Activated CD4-positive, alpha-beta T cell treated with anti-CD3 and anti-CD28 coated beads, Interleukin-2, amount 10 ng/mL, durations not matched to agents 7 days and 5 days (primary cell): Measurements from ENCODE around the gene SLC16A12. TPM values are rescaled to one million over a fixed set of nuclear protein-coding genes. Genes with fewer than 3 reads are reported as not detected.

Experiments used
- CTCF ChIA-PET: fragments of 350-600 bp; sonication (Branson Sonifier 250); formaldehyde crosslinking; loops from one replicate; lab custom pipeline; 2021; ENCODE audit warnings: antibody characterized with exemption; lab: Charles Lee
- POLR2A ChIA-PET: fragments of 350-600 bp; sonication (Branson Sonifier 250); formaldehyde crosslinking; loops from one replicate; lab custom pipeline; 2021; ENCODE audit warnings: antibody characterized with exemption; lab: Charles Lee
- DNase-seq: peaks from one replicate; pipeline ENCODE4 v3.0.0-alpha.2; 2020
- H3K27ac Mint-ChIP-seq: one replicate; pipeline ENCODE4 v1.8.0; 2021; ENCODE audit warnings: mild to moderate bottlenecking, moderate library complexity, mixed read lengths
- H3K27me3 Mint-ChIP-seq: one replicate; pipeline ENCODE4 v1.8.0; 2021; ENCODE audit warnings: mixed read lengths
- H3K36me3 Mint-ChIP-seq: one replicate; pipeline ENCODE4 v1.8.0; 2021; ENCODE audit warnings: low read depth, mixed read lengths
- H3K4me1 Mint-ChIP-seq: one replicate; pipeline ENCODE4 v1.8.0; 2021; ENCODE audit warnings: mixed read lengths
- H3K4me3 Mint-ChIP-seq: one replicate; pipeline ENCODE4 v1.8.0; 2021; ENCODE audit warnings: mild to moderate bottlenecking, moderate library complexity, mixed read lengths
- H3K9me3 Mint-ChIP-seq: one replicate; pipeline ENCODE4 v1.8.0; 2021; ENCODE audit warnings: mixed read lengths
- total RNA-seq, 2 experiments: library from RNA; stranded (reverse); gene quantifications; one replicate each; pipeline ENCODE4 v1.2.3, GENCODE V29; 2021

SLC16A12 gene
- total RNA-seq, 2 experiments from 2014 or later = not detected

DNA sequence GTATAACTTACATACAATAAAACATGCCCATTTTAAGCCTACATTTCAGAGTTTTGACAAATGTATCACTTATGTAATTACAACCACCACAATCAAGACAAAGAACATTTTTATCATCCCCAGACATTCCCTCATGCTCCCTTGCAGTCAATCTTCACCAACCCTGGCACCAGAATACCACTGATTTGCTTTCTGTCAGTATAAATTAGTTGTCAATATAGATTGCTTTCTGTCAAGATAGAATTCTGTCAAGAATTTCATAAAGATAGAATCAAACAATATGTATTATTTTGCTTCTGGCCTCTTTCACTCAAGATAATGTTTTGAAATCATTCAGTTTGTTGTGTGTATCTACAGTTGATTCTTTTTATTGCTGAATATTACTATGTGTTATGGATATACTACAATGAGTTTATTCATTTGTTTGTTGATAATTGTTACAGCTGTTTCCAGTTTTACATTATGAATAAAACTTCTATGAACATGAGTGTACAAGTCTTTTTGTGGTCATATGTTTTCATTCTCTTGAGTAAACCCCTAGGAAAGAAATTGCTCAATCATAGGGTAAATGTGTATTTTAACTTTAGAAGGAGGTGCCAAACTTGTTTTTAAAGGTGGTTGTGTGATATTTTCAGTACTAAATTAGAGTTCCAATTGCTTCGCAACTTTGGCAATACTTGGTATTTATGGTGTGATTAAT lies 64.1 kb downstream of the SLC16A12 start:
- no peak for DNase-seq
- H3K36me3 Mint-ChIP-seq = no peaks in the 10 kb centered on the region
- no peak overlapping the region for H3K4me3 Mint-ChIP-seq
- H3K9me3 Mint-ChIP-seq = no peaks in the 10 kb centered on the region
- ChIA-PET CTCF (no interaction called here), POLR2A (no interaction called here)
- H3K27ac Mint-ChIP-seq = no peak overlapping the region
- peaks cover 14% of the 10 kb centered on the region for H3K4me1 Mint-ChIP-seq
- H3K27me3 Mint-ChIP-seq = peaks cover 21% of the 10 kb centered on the region

DNA sequence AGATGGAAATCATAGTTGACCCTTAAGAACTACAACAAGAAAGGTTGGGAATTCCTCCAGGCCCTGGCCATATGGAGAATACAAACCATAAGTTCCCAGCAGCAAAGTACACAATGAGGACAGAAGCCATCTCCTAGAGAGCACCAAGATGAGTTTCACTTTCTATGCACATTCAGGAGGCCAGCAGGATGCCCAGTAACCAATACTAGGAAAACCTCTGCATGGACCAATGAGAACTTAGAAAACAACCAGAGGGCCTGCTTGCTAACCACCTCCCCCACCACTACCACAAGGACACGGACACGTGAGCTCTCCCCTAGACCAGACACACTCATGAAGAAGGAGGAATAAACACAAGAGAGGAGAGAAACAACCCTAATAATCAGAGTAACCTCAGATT lies 64.8 kb downstream of the SLC16A12 start:
- Mint-ChIP-seq H3K36me3 (no peaks in the 10 kb centered on the region), H3K27me3 (peaks cover 22% of the 10 kb centered on the region), H3K4me3 (no peak overlapping the region), H3K9me3 (no peaks in the 10 kb centered on the region), H3K4me1 (peaks cover 14% of the 10 kb centered on the region), H3K27ac (no peak overlapping the region)
- ChIA-PET POLR2A (no interaction called here), CTCF (no interaction called here)
- no peak for DNase-seq

DNA sequence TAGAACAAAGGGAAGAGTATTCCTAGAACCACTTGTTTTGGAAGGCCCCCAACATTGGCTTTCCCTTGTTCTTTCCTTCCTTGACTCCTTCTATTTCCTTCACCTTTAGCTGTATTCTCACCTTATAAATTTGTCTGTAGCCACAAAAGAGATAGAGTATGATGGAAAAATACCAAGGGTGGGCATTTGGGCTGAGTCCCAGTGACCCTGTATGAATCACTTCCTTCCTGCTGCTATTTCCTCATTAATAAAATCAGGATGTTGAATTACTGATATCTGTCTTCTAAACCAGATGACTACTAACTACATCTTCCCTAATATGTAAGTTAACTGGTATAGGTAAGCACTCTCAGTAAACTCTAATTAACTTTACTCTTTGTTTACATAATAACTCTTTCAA lies 65.9 kb downstream of the SLC16A12 start:
- no peak for DNase-seq
- POLR2A ChIA-PET = interaction anchor here (0.5 kb wide), 1 partner anchor 11 kb away, joined by 3 read pairs; no protein-coding TSS in a partner anchor
- CTCF ChIA-PET = no interaction called here
- no peak overlapping the region for H3K27ac Mint-ChIP-seq
- H3K4me1 Mint-ChIP-seq = peaks cover 14% of the 10 kb centered on the region
- no peaks in the 10 kb centered on the region for H3K9me3 Mint-ChIP-seq
- peaks cover 20% of the 10 kb centered on the region for H3K27me3 Mint-ChIP-seq
- no peaks in the 10 kb centered on the region for H3K36me3 Mint-ChIP-seq
- H3K4me3 Mint-ChIP-seq = no peak overlapping the region

GRCh38 chr10:89468191-89468965 lies 67.0 kb downstream of the SLC16A12 start:
- no peaks in the 10 kb centered on the region for H3K36me3 Mint-ChIP-seq
- DNase-seq = no peak
- POLR2A ChIA-PET = no interaction called here
- CTCF ChIA-PET = no interaction called here
- H3K27me3 Mint-ChIP-seq = peaks cover 17% of the 10 kb centered on the region
- H3K4me3 Mint-ChIP-seq = no peak overlapping the region
- peaks cover 14% of the 10 kb centered on the region for H3K4me1 Mint-ChIP-seq
- H3K27ac Mint-ChIP-seq = no peak overlapping the region
- no peaks in the 10 kb centered on the region for H3K9me3 Mint-ChIP-seq

GRCh38 chr10:89466599-89467035 lies 68.8 kb downstream of the SLC16A12 start:
- DNase-seq = no peak
- Mint-ChIP-seq H3K4me3 (no peak overlapping the region), H3K4me1 (peaks cover 14% of the 10 kb centered on the region), H3K27me3 (peaks cover 17% of the 10 kb centered on the region), H3K36me3 (no peaks in the 10 kb centered on the region), H3K27ac (no peak overlapping the region), H3K9me3 (no peaks in the 10 kb centered on the region)
- ChIA-PET CTCF (interaction anchor here (1.2 kb wide), 1 partner anchor 205 kb away, joined by 3 read pairs; no protein-coding TSS in a partner anchor), POLR2A (interaction anchor here (0.5 kb wide), 1 partner anchor 177 kb away, joined by 3 read pairs; no protein-coding TSS in a partner anchor)

GRCh38 chr10:89465196-89465595 lies 70.2 kb downstream of the SLC16A12 start:
- peaks cover 3% of the 10 kb centered on the region for H3K4me1 Mint-ChIP-seq
- no peaks in the 10 kb centered on the region for H3K9me3 Mint-ChIP-seq
- no peaks in the 10 kb centered on the region for H3K36me3 Mint-ChIP-seq
- ChIA-PET CTCF (no interaction called here), POLR2A (no interaction called here)
- no peak overlapping the region for H3K4me3 Mint-ChIP-seq
- DNase-seq = no peak
- H3K27me3 Mint-ChIP-seq = peaks cover 19% of the 10 kb centered on the region
- no peak overlapping the region for H3K27ac Mint-ChIP-seq

DNA sequence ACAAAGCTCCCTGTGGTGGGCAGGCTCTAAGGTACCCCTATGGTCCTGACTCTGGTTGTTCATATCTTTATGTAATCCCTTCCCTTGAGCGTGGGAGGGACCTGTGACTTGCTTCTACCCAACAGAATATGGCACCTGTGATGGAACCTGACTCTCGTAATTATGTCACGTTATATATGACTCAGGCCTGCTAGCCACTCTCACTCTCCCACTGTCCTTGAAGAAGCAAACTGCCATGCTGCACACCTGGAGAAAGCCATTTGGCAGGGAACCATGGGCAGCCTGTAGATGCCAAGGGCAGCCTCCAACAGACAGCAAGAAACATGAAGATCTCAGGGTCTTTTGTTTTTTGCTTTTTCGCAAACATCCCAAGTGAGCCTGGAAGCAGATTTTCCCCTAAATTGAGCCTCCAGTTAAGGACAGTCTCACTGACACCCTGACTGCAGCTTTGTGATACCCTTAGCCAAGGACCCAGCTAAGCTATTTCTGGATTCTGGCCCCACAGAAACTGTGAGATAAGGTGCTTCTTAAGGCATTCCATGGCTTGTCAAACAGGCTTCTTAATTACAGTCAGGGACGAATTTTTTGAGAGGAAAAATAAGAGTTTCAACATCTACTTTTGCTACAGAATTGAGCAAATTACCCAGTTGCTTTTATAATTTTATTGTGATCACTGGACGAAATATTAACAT lies 71.4 kb downstream of the SLC16A12 start:
- Mint-ChIP-seq H3K36me3 (no peaks in the 10 kb centered on the region), H3K4me1 (no peaks in the 10 kb centered on the region), H3K27ac (no peak overlapping the region), H3K27me3 (peaks cover 21% of the 10 kb centered on the region), H3K9me3 (no peaks in the 10 kb centered on the region), H3K4me3 (no peak overlapping the region)
- CTCF ChIA-PET = no interaction called here
- DNase-seq = no peak
- POLR2A ChIA-PET = no interaction called here

GRCh38 chr10:89458784-89459183 lies 76.6 kb downstream of the SLC16A12 start:
- Mint-ChIP-seq H3K9me3 (no peaks in the 10 kb centered on the region), H3K27me3 (peaks cover 20% of the 10 kb centered on the region), H3K4me1 (no peaks in the 10 kb centered on the region), H3K4me3 (no peak overlapping the region), H3K27ac (no peak overlapping the region), H3K36me3 (no peaks in the 10 kb centered on the region)
- ChIA-PET CTCF (interaction anchor here (1.1 kb wide), 1 partner anchor 14 kb away, joined by 3 read pairs; no protein-coding TSS in a partner anchor), POLR2A (interaction anchor here (0.7 kb wide), 1 partner anchor 11 kb away, joined by 3 read pairs; no protein-coding TSS in a partner anchor)
- no peak for DNase-seq

DNA sequence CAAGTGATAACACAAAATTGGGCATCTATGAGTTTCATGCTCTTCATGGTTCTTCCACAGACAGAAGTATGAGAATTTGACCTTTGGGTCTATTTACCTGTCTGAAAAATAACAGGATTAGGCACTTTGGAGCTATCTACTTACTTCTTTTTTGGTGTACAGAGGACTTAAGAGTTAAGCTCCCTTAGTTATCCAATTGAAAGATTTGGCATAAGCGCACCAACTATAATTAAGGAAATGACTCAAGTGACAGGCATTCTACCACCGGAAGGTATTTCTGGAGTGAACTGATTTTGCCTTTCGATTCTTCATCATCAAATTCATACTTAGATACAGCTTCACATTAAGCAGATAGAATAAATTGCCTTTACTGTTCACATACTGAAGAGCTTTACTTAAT lies 77.1 kb downstream of the SLC16A12 start:
- Mint-ChIP-seq H3K36me3 (no peaks in the 10 kb centered on the region), H3K4me1 (no peaks in the 10 kb centered on the region), H3K4me3 (no peak overlapping the region), H3K27me3 (peaks cover 20% of the 10 kb centered on the region), H3K27ac (no peak overlapping the region), H3K9me3 (no peaks in the 10 kb centered on the region)
- POLR2A ChIA-PET = interaction anchor here (0.7 kb wide), 1 partner anchor 11 kb away, joined by 3 read pairs; no protein-coding TSS in a partner anchor
- CTCF ChIA-PET = interaction anchor here (0.8 to 1.1 kb wide), 2 partner anchors 13 to 211 kb away, joined by 3 read pairs; no protein-coding TSS in a partner anchor
- no peak for DNase-seq

GRCh38 chr10:89454561-89455347 lies 80.6 kb downstream of the SLC16A12 start:
- H3K27me3 Mint-ChIP-seq = peaks cover 17% of the 10 kb centered on the region
- H3K4me1 Mint-ChIP-seq = no peaks in the 10 kb centered on the region
- H3K27ac Mint-ChIP-seq = no peak overlapping the region
- no peaks in the 10 kb centered on the region for H3K36me3 Mint-ChIP-seq
- DNase-seq = no peak
- H3K9me3 Mint-ChIP-seq = no peaks in the 10 kb centered on the region
- H3K4me3 Mint-ChIP-seq = no peak overlapping the region
- CTCF ChIA-PET = interaction anchor here (0.5 kb wide), 1 partner anchor 22 kb away, joined by 3 read pairs; no protein-coding TSS in a partner anchor
- POLR2A ChIA-PET = no interaction called here

- ChIA-PET CTCF (no interaction called here), POLR2A (no interaction called here)
- Mint-ChIP-seq H3K27ac (no peak overlapping the region), H3K27me3 (peaks cover 21% of the 10 kb centered on the region), H3K36me3 (no peaks in the 10 kb centered on the region), H3K9me3 (no peaks in the 10 kb centered on the region), H3K4me1 (no peaks in the 10 kb centered on the region), H3K4me3 (no peak overlapping the region)
- no peak for DNase-seq
These were observed 83.2 kb downstream of the SLC16A12 start for GRCh38 chr10:89452193-89452592.

DNA sequence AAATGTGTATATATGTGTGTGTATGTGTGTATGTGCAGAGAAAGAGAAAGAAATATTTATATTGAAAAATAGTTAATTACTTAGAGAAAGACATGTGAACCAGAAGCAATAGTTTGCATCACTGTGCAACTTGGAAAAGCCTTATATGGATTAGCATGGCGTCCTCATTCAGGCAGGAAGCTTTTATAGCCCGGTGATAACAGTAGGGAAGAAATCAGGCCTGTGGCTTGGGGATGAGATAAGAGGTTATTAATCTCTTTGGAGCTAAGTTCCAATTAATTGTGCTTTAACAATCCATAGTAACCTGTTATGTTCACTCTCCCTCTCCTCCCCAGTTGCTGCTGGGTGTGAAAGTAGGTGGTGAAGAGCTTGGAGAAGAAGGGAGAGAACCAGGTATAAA lies 84.5 kb downstream of the SLC16A12 start:
- Mint-ChIP-seq H3K4me1 (no peaks in the 10 kb centered on the region), H3K36me3 (no peaks in the 10 kb centered on the region), H3K4me3 (no peak overlapping the region), H3K9me3 (no peaks in the 10 kb centered on the region), H3K27ac (no peak overlapping the region), H3K27me3 (peaks cover 24% of the 10 kb centered on the region)
- CTCF ChIA-PET = interaction anchor here (0.6 to 0.7 kb wide), 2 partner anchors 70 to 616 kb away, joined by 4 read pairs; no protein-coding TSS in a partner anchor
- no peak for DNase-seq
- POLR2A ChIA-PET = no interaction called here
